ENCODE results near the gene COTL1.

COTL1 gene

GRCh38 chr16:84654238-84654637 lies 36.4 kb upstream of the COTL1 start:
- H3K9me2 ChIP-seq (replicated peaks; ENCODE audit: insufficient read depth, low read length): no peaks in the 10 kb centered on the region
- no peak overlapping the region for H3K9ac ChIP-seq (ENCODE audit: low read length)
- H2AFZ ChIP-seq (ENCODE audit: low read depth, low read length, severe bottlenecking): no peak overlapping the region
- H3K36me3 ChIP-seq (ENCODE audit: low read length): 0 out of 2 replicates have a peak, but pooled peaks cover 5% of the 10 kb centered on the region
- H3K79me2 ChIP-seq (ENCODE audit: insufficient read depth, low read length): no peaks in the 10 kb centered on the region
- H3K27me3 ChIP-seq (ENCODE audit: low read length): no peaks in the 10 kb centered on the region
- H3F3A ChIP-seq (ENCODE audit: insufficient read depth): no peaks in the 10 kb centered on the region
- H3K9me3 ChIP-seq (ENCODE audit: insufficient read depth, low read length): no peaks in the 10 kb centered on the region
- TF ChIP-seq EZH2phosphoT487 (conservative IDR thresholded peaks at IDR 0.05; ENCODE audit: low read length): no peak
- no peak overlapping the region for H3K27ac ChIP-seq (ENCODE audit: low read depth, low read length)
- no peak overlapping the region for H3K4me3 ChIP-seq (ENCODE audit: insufficient read depth, low read length, poor library complexity, severe bottlenecking)
- no peaks in the 10 kb centered on the region for H4K20me1 ChIP-seq (ENCODE audit: low read depth, low read length)
- no peak overlapping the region for H3K4me2 ChIP-seq (ENCODE audit: low read depth, low read length, poor library complexity, severe bottlenecking)

DNA sequence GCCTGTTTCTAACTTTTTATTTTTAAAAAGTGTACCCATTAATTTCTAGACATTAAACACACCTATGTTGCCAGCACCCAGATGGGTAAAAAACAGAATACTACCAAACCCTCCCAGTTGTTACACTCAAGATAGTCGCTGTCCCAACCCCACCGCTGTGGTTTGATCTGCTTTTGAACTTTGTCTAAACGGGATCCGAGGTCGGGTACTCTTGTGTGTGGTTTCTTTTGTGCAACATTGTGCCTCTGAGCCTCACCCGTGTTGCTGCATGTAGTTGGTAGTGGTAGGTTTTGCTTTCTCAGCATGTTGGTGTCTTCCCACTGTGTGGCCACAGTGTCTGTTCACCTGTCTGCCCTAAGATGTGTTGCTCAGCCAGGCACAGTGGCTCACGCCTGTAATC lies 34.7 kb upstream of the COTL1 start:
- H2AFZ ChIP-seq (ENCODE audit: low read depth, low read length, severe bottlenecking): no peak overlapping the region
- no peak overlapping the region for H3K27ac ChIP-seq (ENCODE audit: low read depth, low read length)
- no peaks in the 10 kb centered on the region for H4K20me1 ChIP-seq (ENCODE audit: low read depth, low read length)
- H3K4me2 ChIP-seq (ENCODE audit: low read depth, low read length, poor library complexity, severe bottlenecking): no peak overlapping the region
- no peaks in the 10 kb centered on the region for H3K9me2 ChIP-seq (replicated peaks; ENCODE audit: insufficient read depth, low read length)
- no peaks in the 10 kb centered on the region for H3K79me2 ChIP-seq (ENCODE audit: insufficient read depth, low read length)
- no peak overlapping the region for H3K9ac ChIP-seq (ENCODE audit: low read length)
- H3K4me3 ChIP-seq (ENCODE audit: insufficient read depth, low read length, poor library complexity, severe bottlenecking): no peak overlapping the region
- TF ChIP-seq EZH2phosphoT487 (conservative IDR thresholded peaks at IDR 0.05; ENCODE audit: low read length): no peak
- no peaks in the 10 kb centered on the region for H3K27me3 ChIP-seq (ENCODE audit: low read length)
- H3K9me3 ChIP-seq (ENCODE audit: insufficient read depth, low read length): no peaks in the 10 kb centered on the region
- H3F3A ChIP-seq (ENCODE audit: insufficient read depth): no peaks in the 10 kb centered on the region
- 0 out of 2 replicates have a peak, but pooled peaks cover 5% of the 10 kb centered on the region for H3K36me3 ChIP-seq (ENCODE audit: low read length)

DNA sequence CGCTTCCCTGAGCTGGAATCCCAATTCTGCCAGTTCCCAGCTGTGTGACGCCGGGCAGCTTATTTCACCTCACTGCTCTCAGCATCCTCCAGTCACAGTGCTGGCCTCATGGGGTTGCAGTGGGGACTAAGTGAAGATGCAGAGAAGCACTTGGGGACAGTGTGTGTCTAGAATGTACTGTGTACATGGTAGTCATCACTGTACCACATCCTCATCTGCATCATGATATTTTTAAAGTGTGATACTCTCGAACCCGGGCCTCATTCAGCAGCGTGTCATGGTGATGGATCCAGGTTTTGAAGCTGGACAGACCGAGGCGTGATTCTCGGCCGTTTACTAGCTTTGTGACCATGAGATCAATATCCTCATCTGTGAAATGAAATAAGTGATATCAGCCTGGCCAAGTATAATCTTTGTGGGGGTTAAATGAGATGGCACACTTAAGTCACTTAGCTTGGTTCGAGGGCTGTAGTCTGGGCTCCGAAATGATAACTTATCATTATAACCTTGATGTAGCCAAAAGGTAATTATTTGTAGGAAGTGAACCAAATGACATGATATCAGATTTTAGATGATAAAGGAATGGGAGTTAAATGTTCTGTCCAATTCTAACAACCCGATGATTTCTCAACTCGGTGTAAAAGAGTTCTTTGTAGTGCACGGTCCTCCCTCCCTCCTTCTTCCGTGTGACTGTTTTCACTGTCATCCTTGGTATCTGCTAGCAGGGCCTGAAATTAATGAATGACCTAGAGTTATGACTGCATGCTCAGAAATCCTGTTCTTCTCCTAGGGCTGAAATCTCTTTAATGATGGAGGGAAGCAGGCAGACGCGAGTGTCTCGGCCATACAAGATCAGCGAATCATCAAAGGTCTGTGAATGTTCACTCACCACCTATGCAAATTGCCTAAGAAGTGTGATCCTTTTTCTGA lies 32.4 kb upstream of the COTL1 start:
- Histone ChIP-seq H3K36me3 (ENCODE audit: low read length) (0 out of 2 replicates have a peak, but pooled peaks cover 5% of the 10 kb centered on the region), H3K9me2 (replicated peaks; ENCODE audit: insufficient read depth, low read length) (no peaks in the 10 kb centered on the region), H3K27ac (ENCODE audit: low read depth, low read length) (no peak overlapping the region), H3K27me3 (ENCODE audit: low read length) (no peaks in the 10 kb centered on the region), H4K20me1 (ENCODE audit: low read depth, low read length) (no peaks in the 10 kb centered on the region), H2AFZ (ENCODE audit: low read depth, low read length, severe bottlenecking) (no peak overlapping the region), H3K4me2 (ENCODE audit: low read depth, low read length, poor library complexity, severe bottlenecking) (no peak overlapping the region), H3K9me3 (ENCODE audit: insufficient read depth, low read length) (no peaks in the 10 kb centered on the region), H3F3A (ENCODE audit: insufficient read depth) (no peaks in the 10 kb centered on the region), H3K4me3 (ENCODE audit: insufficient read depth, low read length, poor library complexity, severe bottlenecking) (no peak overlapping the region), H3K79me2 (ENCODE audit: insufficient read depth, low read length) (no peaks in the 10 kb centered on the region), H3K9ac (ENCODE audit: low read length) (no peak overlapping the region)
- TF ChIP-seq EZH2phosphoT487 (conservative IDR thresholded peaks at IDR 0.05; ENCODE audit: low read length) (no peak), CTCF (IDR thresholded peaks at IDR 0.05; ENCODE audit: insufficient read depth, low read length, poor library complexity, severe bottlenecking) (no peak)

GRCh38 chr16:84649511-84649861 lies 31.6 kb upstream of the COTL1 start:
- Histone ChIP-seq H3K79me2 (ENCODE audit: insufficient read depth, low read length) (no peaks in the 10 kb centered on the region), H3K27me3 (ENCODE audit: low read length) (no peaks in the 10 kb centered on the region), H3K36me3 (ENCODE audit: low read length) (0 out of 2 replicates have a peak, but pooled peaks cover 5% of the 10 kb centered on the region), H3F3A (ENCODE audit: insufficient read depth) (no peaks in the 10 kb centered on the region), H4K20me1 (ENCODE audit: low read depth, low read length) (no peaks in the 10 kb centered on the region), H3K27ac (ENCODE audit: low read depth, low read length) (no peak overlapping the region), H3K9ac (ENCODE audit: low read length) (peak overlapping the region; percentile 59; the same call in 1 of the 2 replicates), H3K9me3 (ENCODE audit: insufficient read depth, low read length) (no peaks in the 10 kb centered on the region), H3K9me2 (replicated peaks; ENCODE audit: insufficient read depth, low read length) (no peaks in the 10 kb centered on the region), H3K4me3 (ENCODE audit: insufficient read depth, low read length, poor library complexity, severe bottlenecking) (peak overlapping the region; percentile 71), H3K4me2 (ENCODE audit: low read depth, low read length, poor library complexity, severe bottlenecking) (peak overlapping the region; percentile 67), H2AFZ (ENCODE audit: low read depth, low read length, severe bottlenecking) (no peak overlapping the region)
- TF ChIP-seq CTCF (IDR thresholded peaks at IDR 0.05; ENCODE audit: insufficient read depth, low read length, poor library complexity, severe bottlenecking) (no peak), EZH2phosphoT487 (conservative IDR thresholded peaks at IDR 0.05; ENCODE audit: low read length) (no peak)
